Tibial artery (tissue), 4 donors: Measurements from ENCODE around the gene GNA12.
A peak's percentile ranks its signal among the peaks of the same experiment; 100 is the strongest.
"Not testable (repeated sequence)": the region's sequence is repeated elsewhere in the genome, so short reads cannot be mapped to it uniquely, and the experiment has no call there.

Experiments
- DNase-seq, 2 donors: peaks; one replicate each; pipeline ENCODE4 v3.0.0-alpha.2; 2019
- H3K27ac ChIP-seq, 2 donors: fragments of 200-600 bp; sonication (generic) in 1 of 2; 1 replicate in 1 of 2; 2 replicates in 1 of 2; pipeline ENCODE4 v1.5.1; 2018 to 2019; ENCODE audit warnings: mild to moderate bottlenecking in 1 of 2
- H3K27me3 ChIP-seq, 2 donors: fragments of 200-600 bp; sonication (generic) in 1 of 2; one replicate each; pipeline versions ENCODE4 v1.5.1 to v1.6.0; 2016 to 2019
- H3K36me3 ChIP-seq, 3 donors: fragments of 200-600 bp; sonication (generic) in 2 of 3; one replicate each; pipeline ENCODE4 v1.5.1; 2016 to 2019; ENCODE audit warnings: mild to moderate bottlenecking in 2 of 3
- H3K4me1 ChIP-seq, 4 donors: fragments of 200-600 bp; sonication (generic) in 2 of 4; 1 replicate in 3 of 4; 2 replicates in 1 of 4; pipeline ENCODE4 v1.5.1; 2016 to 2019
- H3K4me3 ChIP-seq, 2 donors: fragments of 200-600 bp; sonication (generic) in 1 of 2; 1 replicate in 1 of 2; 2 replicates in 1 of 2; pipeline ENCODE4 v1.5.1; 2018 to 2019; ENCODE audit warnings: mild to moderate bottlenecking in 2 of 2
- H3K9me3 ChIP-seq, 3 donors: fragments of 200-600 bp; sonication (generic) in 1 of 3; one replicate each; pipeline ENCODE4 v1.5.1; 2016 to 2019
- CTCF ChIP-seq, 2 experiments: fragments of 200-600 bp in 1 of 2; fragments of 450-650 bp in 1 of 2; IDR thresholded peaks; one replicate each; pipeline ENCODE4 v1.5.1; 2017 to 2019; ENCODE audit warnings: antibody characterized with exemption in 2 of 2, mild to moderate bottlenecking in 1 of 2, moderate library complexity in 1 of 2
- intact Hi-C: fragments of 100-400 bp; cut with DNase I; formaldehyde crosslinking; loops from one replicate; pipeline ENCODE4 v1.15.0; 2023; ENCODE audit warnings: low total_unique reads

The GNA12 gene

DNA sequence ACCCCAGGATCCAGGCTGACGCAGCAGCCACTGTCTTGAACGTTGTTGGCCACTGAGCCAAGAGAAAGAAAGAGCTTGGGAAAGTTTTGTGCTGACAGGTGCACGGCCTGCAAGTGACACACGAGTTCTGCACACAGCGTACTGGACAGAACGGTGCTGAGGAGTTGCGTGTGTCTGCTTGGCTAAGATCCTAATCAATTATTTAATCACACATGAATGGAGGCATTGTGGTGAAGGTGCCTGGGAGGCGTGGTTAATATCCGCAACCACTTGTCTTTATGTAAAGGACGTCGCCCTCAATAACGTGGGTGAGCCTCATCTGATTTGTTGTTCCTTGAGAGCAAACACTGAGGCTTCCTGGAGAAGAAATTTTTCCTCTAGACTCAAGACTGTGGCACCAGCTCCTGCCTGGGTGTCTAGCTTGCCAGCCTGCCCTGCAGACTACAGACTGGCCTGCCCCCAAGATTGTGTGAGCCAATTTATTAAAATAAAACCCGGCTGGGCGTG lies 16.6 kb upstream of the GNA12 start:
- intact Hi-C loops = no loop called here
- no peaks in the 10 kb centered on the region for H3K27me3 ChIP-seq
- no peaks in the 10 kb centered on the region for H3K36me3 ChIP-seq
- H3K27ac ChIP-seq = no peak overlapping the region
- peaks cover 6 to 30% (median 27%) of the 10 kb centered on the region in 4 donors for H3K4me1 ChIP-seq
- TF ChIP-seq CTCF (IDR thresholded peaks at IDR 0.05) = no peak
- no peak for DNase-seq
- H3K4me3 ChIP-seq = no peak overlapping the region
- H3K9me3 ChIP-seq = no peaks in the 10 kb centered on the region

- Histone ChIP-seq H3K9me3 (no peaks in the 10 kb centered on the region), H3K27ac (no peak overlapping the region), H3K4me3 (no peak overlapping the region), H3K4me1 (peaks cover 6 to 26% (median 23%) of the 10 kb centered on the region in 4 donors), H3K36me3 (no peaks in the 10 kb centered on the region), H3K27me3 (no peaks in the 10 kb centered on the region)
- intact Hi-C loops = no loop called here
- no peak for DNase-seq
- no peak for TF ChIP-seq CTCF (IDR thresholded peaks at IDR 0.05)
These were observed 15.8 kb upstream of the GNA12 start for GRCh38 chr7:2859952-2860351.

GRCh38 chr7:2858621-2859020 lies 14.5 kb upstream of the GNA12 start:
- Histone ChIP-seq H3K36me3 (no peaks in the 10 kb centered on the region), H3K4me1 (peaks cover 6 to 13% (median 10%) of the 10 kb centered on the region in 4 donors), H3K27ac (no peak overlapping the region), H3K4me3 (no peak overlapping the region), H3K9me3 (no peaks in the 10 kb centered on the region), H3K27me3 (no peaks in the 10 kb centered on the region)
- intact Hi-C loops = no loop called here
- no peak for TF ChIP-seq CTCF (IDR thresholded peaks at IDR 0.05)
- DNase-seq = no peak

DNA sequence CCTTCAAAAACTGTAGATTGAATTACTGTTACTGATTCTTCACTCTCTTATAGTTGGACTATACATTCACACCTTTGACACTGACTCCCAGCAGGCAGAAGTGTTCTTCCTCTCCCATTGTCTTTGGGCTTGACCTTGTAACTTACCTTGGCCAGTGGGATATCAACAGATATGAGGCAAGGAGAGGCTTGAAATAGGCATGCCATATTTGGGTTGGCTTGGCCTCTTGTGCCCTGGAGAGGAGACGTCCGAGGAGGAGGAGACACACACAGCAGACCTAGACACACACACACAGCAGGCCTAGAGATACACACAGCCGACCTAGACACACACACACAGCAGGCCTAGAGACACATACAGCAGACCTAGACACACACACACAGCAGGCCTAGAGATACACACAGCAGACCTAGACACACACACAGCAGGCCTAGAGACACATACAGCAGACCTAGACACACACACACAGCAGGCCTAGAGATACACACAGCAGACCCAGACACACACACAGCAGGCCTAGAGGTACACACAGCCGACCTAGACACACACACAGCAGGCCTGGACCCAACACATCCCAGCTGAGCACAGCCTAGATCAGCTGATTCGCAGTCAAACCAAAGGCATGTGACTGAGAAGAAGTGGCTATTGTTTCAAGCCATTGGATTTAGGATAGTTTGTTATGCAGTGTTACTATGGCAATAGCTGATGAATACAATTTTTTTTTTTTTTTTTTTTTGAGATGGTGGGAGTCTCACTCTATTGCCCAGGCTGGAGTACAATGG lies 12.5 kb upstream of the GNA12 start:
- Histone ChIP-seq H3K4me1 (peaks cover 0 to 13% (median 4%) of the 10 kb centered on the region in 4 donors), H3K36me3 (no peaks in the 10 kb centered on the region), H3K4me3 (no peak overlapping the region), H3K27ac (no peak overlapping the region), H3K27me3 (no peaks in the 10 kb centered on the region), H3K9me3 (no peaks in the 10 kb centered on the region)
- TF ChIP-seq CTCF (IDR thresholded peaks at IDR 0.05) = no peak
- intact Hi-C loops = no loop called here
- DNase-seq = no peak

GRCh38 chr7:2855386-2855785 lies 11.3 kb upstream of the GNA12 start:
- H3K4me1 ChIP-seq = peaks cover 0 to 13% (median 4%) of the 10 kb centered on the region in 4 donors
- H3K36me3 ChIP-seq = no peaks in the 10 kb centered on the region
- no peak for TF ChIP-seq CTCF (IDR thresholded peaks at IDR 0.05)
- intact Hi-C loops = no loop called here
- no peak for DNase-seq
- H3K27me3 ChIP-seq = no peaks in the 10 kb centered on the region
- no peaks in the 10 kb centered on the region for H3K9me3 ChIP-seq
- no peak overlapping the region for H3K27ac ChIP-seq
- H3K4me3 ChIP-seq = no peak overlapping the region

GRCh38 chr7:2853552-2853951 lies 9.4 kb upstream of the GNA12 start:
- H3K27ac ChIP-seq = peak overlapping the region; percentile 60 to 62

More at GRCh38 chr7:2853552-2853951, 9.4 kb upstream of the GNA12 start:
- H3K9me3 ChIP-seq, DNase-seq, intact Hi-C loops, H3K27me3 ChIP-seq, H3K4me3 ChIP-seq, H3K36me3 ChIP-seq: not testable (repeated sequence)
- peaks cover 0 to 13% (median 4%) of the 10 kb centered on the region in 4 donors for H3K4me1 ChIP-seq
